Measurements from ENCODE around the gene CDX1.

CDX1 gene

DNA sequence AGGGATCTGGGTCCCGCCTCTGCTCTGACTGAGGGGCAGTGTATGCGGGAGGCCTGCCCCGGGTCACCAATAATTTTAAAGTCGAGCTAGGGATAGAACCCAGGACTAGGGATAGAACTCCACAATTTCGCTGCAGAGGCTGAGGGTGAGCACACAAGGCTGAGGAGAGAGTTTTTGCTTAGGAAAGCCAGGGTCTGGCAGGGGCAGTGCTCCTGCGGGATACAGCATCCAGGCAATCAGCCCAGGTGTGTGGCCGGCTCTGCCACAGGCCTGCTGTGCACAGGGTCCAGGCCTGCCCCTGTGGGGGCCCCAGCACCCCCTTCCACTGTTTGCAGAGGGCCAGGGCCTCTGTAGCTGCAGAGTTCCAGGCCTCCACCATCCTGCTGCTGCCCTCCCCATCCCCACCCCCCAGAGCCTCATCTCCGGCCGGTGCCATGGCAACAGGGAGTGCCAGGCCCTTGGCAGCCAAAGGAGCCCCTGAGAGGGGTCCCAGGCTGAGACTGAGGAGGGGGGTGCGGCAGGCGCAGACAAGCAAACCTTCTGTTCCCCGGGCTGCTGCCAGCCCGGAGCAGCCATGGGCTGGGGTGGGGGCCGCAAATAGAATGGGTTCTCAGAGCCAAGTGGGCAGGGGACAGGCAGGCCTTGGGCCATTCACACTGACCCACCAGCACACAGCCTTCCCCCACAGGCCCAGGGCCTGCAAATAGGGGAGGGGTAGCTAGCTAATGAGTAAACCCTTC, 19.5 kb upstream of the CDX1 start:
- no peak for DNase-seq (ENCODE audit: low spot score)

DNA sequence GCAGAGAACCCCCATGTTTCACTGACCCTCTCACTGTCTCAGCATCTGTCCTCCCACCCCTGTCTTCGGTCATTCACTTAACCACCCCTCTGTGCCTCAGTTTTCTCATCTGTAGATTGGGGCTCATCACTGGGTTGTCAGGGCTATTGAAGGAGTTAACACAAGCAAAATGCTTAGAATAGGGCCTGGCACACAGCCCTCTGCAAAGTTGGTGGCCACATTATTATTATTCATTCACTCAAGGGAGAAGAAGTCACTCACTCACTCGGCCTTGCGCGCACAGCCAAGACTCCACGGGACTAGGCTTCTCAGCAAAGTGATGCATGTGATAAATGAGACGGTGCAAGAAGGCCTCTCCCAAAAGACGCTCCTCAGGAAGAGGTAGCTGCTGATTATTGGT, 18.9 kb upstream of the CDX1 start:
- no peak for DNase-seq (ENCODE audit: low spot score)

- no peak for DNase-seq (ENCODE audit: low spot score)
Observed at GRCh38 chr5:150148117-150148927, 18.3 kb upstream of the CDX1 start.

DNA sequence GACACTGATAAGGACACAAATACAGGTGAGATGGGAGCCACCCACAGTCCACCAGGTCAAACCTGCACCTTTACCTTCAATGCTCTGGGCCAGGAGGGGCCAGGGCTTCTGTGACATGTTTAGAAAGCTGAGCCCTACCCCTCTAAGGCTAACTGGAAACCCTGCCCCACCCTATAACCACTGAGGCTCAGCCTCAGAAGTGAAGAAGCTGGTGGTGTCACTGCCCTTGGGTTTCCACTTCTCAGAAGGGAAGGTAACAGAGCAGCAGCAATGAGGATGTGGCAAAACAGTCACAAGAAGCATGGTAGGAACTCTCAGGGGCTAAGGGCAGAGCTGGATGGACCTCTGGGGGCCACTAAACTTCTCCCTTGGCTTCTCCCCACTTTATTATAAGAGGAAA, 17.0 kb upstream of the CDX1 start:
- no peak for DNase-seq (ENCODE audit: low spot score)

DNA sequence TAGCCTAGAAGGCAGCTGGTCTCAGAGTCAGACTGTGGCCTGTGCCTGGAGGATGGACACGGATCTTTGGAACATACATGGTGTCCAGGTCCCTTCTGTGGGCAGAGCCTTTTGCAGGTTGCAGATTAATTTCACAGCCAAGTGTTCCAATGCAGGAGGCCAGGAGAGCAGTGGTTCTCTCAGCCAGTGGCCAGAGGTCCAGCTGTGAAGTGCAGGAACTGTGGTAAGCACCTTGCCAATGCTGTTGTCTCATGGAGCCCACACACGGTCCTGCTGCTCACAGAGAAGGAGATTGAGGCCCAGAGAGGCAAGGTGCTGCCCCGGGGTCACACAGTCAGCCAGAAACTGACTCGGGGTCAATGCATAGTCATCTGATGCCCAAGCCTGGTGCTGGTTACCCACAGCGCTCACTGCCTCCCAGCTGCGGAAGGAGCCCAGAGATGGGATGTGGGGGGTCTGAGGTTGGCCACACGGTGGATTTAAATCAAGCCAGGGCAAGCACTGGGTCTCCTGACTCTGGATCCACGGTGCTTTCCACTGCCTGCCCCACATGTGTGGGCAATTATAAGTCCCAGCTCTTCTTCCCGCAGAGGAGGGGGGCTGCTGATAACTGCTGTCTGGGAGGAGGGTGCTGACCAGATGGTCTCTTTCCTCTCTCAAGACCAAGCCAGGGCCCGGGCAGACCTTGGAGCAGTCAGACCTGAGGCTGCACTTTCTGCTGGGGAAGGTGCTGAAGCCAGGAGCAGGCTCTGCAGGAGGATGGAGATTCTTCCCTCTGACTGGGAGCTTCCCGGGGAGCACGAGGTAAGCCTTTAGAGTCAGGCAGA, 13.7 kb upstream of the CDX1 start:
- no peak for DNase-seq (ENCODE audit: low spot score)

- no peak for DNase-seq (ENCODE audit: low spot score)
Observed at GRCh38 chr5:150153483-150153882, 13.1 kb upstream of the CDX1 start.

DNA sequence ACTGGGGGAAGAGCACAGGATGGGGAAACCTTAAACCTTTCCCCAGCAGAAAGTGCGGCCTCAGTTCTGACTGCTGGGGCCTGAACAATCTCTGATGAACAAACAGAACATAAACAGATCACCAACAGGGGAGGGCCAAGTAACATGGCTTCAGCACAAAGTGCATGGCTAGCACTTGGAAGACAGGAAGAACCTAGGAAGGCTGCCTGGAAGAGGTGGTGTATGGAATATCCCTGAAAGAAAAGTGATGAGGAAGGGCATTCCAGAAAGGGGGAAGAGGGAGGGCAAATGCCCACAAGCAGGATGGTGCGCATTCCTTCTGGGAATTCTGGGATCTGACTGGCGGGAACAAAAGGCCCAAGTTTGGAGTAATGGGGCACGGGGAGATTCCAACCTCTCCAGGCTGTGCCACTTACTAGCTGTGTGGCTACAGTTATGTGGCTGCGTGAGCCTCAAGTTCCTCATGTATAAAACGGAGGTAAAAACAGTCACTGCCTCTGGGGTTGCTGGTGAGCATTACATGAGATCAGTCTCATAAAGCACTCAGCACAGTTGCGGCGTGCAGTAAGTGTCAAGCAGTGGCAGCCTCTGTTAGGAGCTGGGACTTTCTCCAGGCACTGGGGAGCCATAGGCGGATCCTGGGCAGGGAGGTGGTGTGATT, 12.5 kb upstream of the CDX1 start:
- no peak for DNase-seq (ENCODE audit: low spot score)

DNA sequence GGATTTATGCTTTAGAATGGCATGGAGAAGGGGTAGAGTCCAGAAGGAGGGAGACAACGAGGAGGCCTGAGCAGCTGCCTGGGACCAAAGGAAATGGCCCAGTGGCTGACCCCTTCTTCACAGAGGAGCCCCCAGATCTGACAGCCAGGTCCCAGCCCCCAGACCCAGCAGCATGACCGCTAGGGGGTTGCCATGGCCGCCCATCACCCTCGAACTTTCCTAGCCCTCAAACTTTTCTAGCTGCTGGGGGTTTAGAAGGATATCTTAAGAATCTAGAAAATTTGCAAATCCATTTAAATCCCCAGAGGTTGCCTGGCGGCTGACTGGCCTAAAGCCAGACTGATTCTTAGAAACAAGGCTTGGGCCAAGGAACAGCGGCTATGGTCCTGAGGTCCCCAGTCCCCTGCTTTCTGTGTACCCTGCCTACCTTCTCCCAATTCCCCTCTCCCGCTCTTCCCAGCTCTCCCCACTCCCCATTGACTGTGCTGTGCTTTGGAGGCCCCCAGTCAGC, 11.9 kb upstream of the CDX1 start:
- DNase-seq (ENCODE audit: low spot score): no peak

DNA sequence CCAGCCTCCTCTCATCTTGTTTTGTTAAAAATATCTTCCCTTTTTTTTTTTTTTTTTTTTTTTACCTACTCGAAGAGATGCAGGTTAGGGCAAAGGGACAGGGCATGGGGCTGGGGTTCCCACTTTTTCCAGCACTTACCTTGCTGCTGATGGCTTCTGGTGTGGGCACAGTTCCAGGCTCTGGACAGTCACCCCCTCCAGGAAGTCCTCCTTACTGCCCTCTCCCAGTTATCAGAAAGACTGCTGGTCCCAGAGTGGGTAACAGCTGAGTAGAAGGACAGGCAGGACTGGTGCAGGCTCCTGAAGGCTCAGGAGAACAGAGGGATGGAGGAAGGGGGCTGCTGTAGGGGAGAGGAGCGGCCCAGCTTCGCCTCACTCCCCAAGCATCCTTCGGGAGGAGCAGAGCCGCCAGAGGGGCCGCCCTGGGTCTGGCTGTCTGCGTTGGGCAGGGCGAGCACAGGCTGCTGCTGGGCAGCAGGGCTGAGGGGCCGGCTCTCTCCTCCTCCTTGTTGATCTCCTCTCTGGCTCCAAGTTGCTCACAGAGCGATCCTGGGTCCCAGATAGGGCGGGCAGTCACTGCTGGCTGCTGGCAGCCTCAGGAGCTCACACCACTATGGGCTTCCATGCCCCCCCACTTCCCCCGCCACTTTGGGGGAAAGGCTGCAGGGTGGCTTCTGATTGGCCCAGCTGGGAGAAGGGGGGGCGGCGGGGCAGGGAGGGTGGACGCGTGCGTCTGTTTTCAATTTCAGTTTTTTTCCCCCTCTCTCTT, 11.1 kb upstream of the CDX1 start, which contains the start of gene PDGFRB:
Gene PDGFRB (minus strand): TSS at position 588 of the 769 bp plus-strand sequence. CDS start 18,798 bp downstream, outside the sequence.
- DNase-seq (ENCODE audit: low spot score): no peak

DNA sequence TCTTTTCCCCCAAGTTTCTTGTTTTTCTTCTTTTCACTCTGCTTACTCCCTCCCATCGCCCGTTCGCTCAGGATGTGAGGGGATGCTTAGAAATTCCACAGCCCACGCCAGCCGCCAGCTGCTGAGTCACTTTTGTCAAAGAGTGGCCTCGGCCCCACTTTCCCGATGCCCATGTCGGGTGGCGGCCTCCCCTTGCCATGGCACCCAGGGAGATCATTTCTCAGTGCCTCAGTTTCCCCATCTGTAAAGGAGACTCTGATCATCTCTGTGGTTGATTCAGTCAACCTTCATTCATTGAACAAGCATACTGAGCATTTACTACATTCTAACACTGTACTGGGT, 10.6 kb upstream of the CDX1 start:
- DNase-seq (ENCODE audit: low spot score): no peak

DNA sequence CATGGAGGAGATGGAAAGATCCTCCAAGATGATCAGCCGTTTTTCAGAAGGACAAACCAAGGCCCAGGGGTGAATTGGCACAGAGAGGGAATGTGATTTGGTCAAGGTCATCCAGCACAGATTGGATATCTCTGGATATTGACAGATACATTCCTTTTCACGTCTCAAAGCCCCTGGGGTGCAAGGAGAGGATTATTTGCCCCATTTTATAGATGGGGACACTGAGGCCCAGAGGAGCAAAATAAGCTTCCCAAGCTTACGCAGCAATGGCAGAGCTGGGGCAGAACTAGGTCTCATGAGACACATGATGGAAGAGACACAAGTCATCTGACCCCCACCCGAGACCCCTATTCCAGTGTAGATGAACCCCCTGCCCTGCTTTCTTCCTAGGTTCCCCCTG, 10.0 kb upstream of the CDX1 start:
- DNase-seq (ENCODE audit: low spot score): no peak

- no peak for DNase-seq (ENCODE audit: low spot score)
Observed at GRCh38 chr5:150157168-150157567, 9.4 kb upstream of the CDX1 start.

GRCh38 chr5:150158170-150158949, 8.2 kb upstream of the CDX1 start:
- no peak for DNase-seq (ENCODE audit: low spot score)

- no peak for DNase-seq (ENCODE audit: low spot score)
Observed at GRCh38 chr5:150159031-150159430, 7.5 kb upstream of the CDX1 start.

DNA sequence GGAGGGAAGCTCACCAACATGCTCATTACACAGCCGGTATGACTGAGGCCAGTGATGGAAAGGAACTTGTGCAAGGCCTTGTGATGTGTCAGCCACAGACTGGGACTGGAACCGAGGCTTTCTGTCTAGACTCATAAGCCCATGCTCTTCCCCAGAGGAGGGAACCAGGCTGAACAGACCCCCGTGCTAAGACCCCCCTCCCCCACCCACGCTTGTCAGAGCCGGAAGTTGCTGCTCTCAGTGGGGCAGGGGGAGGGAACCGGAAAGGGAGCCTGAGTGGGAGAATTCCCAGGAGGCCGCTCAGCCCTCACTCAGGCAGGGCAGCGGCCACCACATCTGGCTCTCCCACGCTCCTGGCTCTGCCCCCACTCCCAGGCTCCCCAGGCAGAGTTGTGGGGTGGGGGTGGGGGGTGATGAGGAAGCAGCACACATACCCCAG, 6.8 kb upstream of the CDX1 start:
- DNase-seq (ENCODE audit: low spot score): no peak

DNA sequence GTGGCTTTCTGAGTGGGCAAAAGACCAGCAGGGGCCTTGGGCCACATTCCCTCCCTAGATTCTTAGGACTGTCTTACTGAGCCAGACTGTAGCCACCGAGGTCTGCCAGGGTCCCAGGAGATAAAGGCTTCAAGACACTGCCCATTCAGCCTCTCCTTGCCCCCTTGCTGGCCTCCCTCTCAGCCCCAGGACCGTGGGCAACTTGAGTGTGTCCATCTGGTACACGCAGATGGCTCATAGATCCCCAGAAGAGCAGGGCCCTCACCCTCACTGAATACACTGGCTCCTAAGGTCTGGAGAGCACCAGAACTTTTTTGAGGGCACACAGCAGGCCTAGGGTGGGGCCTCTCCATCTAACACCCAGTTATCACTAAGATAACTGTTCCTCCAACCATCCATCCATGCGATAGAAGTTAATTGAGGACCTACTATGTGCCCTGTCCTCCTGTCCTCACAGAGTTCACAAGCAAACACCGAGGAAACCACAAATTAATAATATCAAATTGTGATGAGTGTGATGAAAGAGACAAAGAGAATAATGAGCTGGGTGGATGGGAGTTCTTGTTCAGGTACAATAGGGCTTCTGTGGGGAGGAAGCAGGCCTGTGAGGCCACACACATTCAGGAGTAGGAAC, 6.0 kb upstream of the CDX1 start:
- DNase-seq (ENCODE audit: low spot score): no peak

- DNase-seq (ENCODE audit: low spot score): peak; percentile 70
Observed at GRCh38 chr5:150161242-150162141, 5.1 kb upstream of the CDX1 start.

DNA sequence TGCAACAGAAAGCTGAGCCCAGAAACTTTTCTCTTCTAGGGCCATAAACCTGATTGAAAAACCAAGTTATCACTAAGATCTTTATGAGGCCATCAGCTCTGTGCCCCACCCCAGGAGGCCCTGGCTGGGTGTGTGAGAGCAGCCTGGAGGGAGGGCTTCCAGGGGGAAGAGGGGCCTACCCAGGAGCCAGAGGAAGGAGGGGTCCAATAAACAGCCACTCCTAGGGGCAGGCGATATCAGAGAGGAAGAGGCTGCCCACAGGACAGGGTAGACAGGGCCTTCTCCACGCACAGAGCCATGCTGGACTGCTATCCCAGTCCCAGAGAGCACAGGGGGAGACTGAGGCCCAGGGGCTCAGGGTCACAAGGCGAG, 4.5 kb upstream of the CDX1 start:
- no peak for DNase-seq (ENCODE audit: low spot score)

DNA sequence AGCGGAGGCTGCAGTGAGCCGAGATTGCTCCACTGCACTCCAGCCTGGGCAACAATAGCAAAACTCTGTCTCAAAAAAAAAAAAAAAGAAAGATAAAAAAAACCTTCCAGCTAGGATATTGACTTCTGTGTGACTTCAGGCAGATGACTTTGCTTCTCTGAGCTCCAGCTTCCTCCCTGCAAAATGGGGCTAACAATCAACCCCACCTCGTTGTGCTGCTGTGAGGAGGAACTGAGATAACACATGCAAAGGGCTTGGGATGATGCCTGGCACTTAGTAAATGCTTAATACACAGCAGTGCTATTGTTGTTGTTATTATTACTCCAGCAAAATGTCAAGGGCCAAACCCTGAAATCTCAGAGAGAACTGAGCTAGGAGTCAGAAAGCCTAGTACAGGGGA, 3.5 kb upstream of the CDX1 start:
- no peak for DNase-seq (ENCODE audit: low spot score)
